Measurements from ENCODE around the gene GREB1.
"Not testable (repeated sequence)": the region's sequence is repeated elsewhere in the genome, so short reads cannot be mapped to it uniquely, and the experiment has no call there.

The GREB1 gene

GRCh38 chr2:11649093-11649492 is 115.2 kb downstream of the GREB1 start:
- Mint-ChIP-seq H3K27ac (no peak overlapping the region), H3K9me3 (ENCODE audit: low read depth) (no peaks in the 10 kb centered on the region), H3K4me1 (ENCODE audit: low read depth) (no peaks in the 10 kb centered on the region), H3K27me3 (peaks cover 2% of the 10 kb centered on the region), H3K36me3 (no peaks in the 10 kb centered on the region), H3K4me3 (no peak overlapping the region)

- Mint-ChIP-seq H3K9me3 (ENCODE audit: low read depth) (no peaks in the 10 kb centered on the region), H3K27me3 (peaks cover 4% of the 10 kb centered on the region), H3K4me3 (no peak overlapping the region), H3K27ac (no peak overlapping the region), H3K36me3 (no peaks in the 10 kb centered on the region), H3K4me1 (ENCODE audit: low read depth) (no peaks in the 10 kb centered on the region)
Measured at GRCh38 chr2:11651856-11652548, 118.2 kb downstream of the GREB1 start.

GRCh38 chr2:11652553-11652952 is 118.7 kb downstream of the GREB1 start:
- no peaks in the 10 kb centered on the region for H3K9me3 Mint-ChIP-seq (ENCODE audit: low read depth)
- H3K27ac Mint-ChIP-seq = no peak overlapping the region
- H3K36me3 Mint-ChIP-seq = no peaks in the 10 kb centered on the region
- no peak overlapping the region for H3K4me3 Mint-ChIP-seq
- H3K4me1 Mint-ChIP-seq (ENCODE audit: low read depth) = no peaks in the 10 kb centered on the region
- H3K27me3 Mint-ChIP-seq = peaks cover 4% of the 10 kb centered on the region

- no peaks in the 10 kb centered on the region for H3K9me3 Mint-ChIP-seq (ENCODE audit: low read depth)
- no peaks in the 10 kb centered on the region for H3K4me1 Mint-ChIP-seq (ENCODE audit: low read depth)
- no peak overlapping the region for H3K27ac Mint-ChIP-seq
- H3K36me3 Mint-ChIP-seq = no peaks in the 10 kb centered on the region
- H3K4me3 Mint-ChIP-seq = no peak overlapping the region
- H3K27me3 Mint-ChIP-seq = peaks cover 2% of the 10 kb centered on the region
Measured at GRCh38 chr2:11655495-11655894, 121.7 kb downstream of the GREB1 start.

- Mint-ChIP-seq H3K4me3 (no peak overlapping the region), H3K9me3 (ENCODE audit: low read depth) (no peaks in the 10 kb centered on the region), H3K27me3 (peaks cover 4% of the 10 kb centered on the region), H3K27ac (no peak overlapping the region), H3K4me1 (ENCODE audit: low read depth) (no peaks in the 10 kb centered on the region), H3K36me3 (no peaks in the 10 kb centered on the region)
Measured at GRCh38 chr2:11656252-11656651, 122.4 kb downstream of the GREB1 start.

- Mint-ChIP-seq H3K36me3 (no peaks in the 10 kb centered on the region), H3K9me3 (ENCODE audit: low read depth) (no peaks in the 10 kb centered on the region), H3K4me1 (ENCODE audit: low read depth) (no peaks in the 10 kb centered on the region), H3K27ac (no peak overlapping the region), H3K27me3 (peaks cover 5% of the 10 kb centered on the region), H3K4me3 (no peak overlapping the region)
Measured at GRCh38 chr2:11656671-11657101, 122.8 kb downstream of the GREB1 start.

GRCh38 chr2:11657195-11657594 is 123.3 kb downstream of the GREB1 start:
- Mint-ChIP-seq H3K36me3 (peaks cover 2% of the 10 kb centered on the region), H3K4me3 (no peak overlapping the region), H3K27me3 (peaks cover 7% of the 10 kb centered on the region), H3K4me1 (ENCODE audit: low read depth) (no peaks in the 10 kb centered on the region), H3K27ac (no peak overlapping the region), H3K9me3 (ENCODE audit: low read depth) (no peaks in the 10 kb centered on the region)

GRCh38 chr2:11657646-11658045 is 123.8 kb downstream of the GREB1 start:
- no peak overlapping the region for H3K27ac Mint-ChIP-seq
- no peaks in the 10 kb centered on the region for H3K4me1 Mint-ChIP-seq (ENCODE audit: low read depth)
- H3K27me3 Mint-ChIP-seq = peaks cover 7% of the 10 kb centered on the region
- no peaks in the 10 kb centered on the region for H3K9me3 Mint-ChIP-seq (ENCODE audit: low read depth)
- H3K36me3 Mint-ChIP-seq = peaks cover 2% of the 10 kb centered on the region
- H3K4me3 Mint-ChIP-seq = no peak overlapping the region

GRCh38 chr2:11658208-11659114 is 124.6 kb downstream of the GREB1 start:
- H3K4me1 Mint-ChIP-seq (ENCODE audit: low read depth) = no peaks in the 10 kb centered on the region
- H3K27ac Mint-ChIP-seq = no peak overlapping the region
- no peaks in the 10 kb centered on the region for H3K9me3 Mint-ChIP-seq (ENCODE audit: low read depth)
- peaks cover 2% of the 10 kb centered on the region for H3K36me3 Mint-ChIP-seq
- H3K4me3 Mint-ChIP-seq = no peak overlapping the region
- H3K27me3 Mint-ChIP-seq = peaks cover 7% of the 10 kb centered on the region

- H3K36me3 Mint-ChIP-seq = peaks cover 2% of the 10 kb centered on the region
- H3K9me3 Mint-ChIP-seq (ENCODE audit: low read depth) = no peaks in the 10 kb centered on the region
- H3K4me3 Mint-ChIP-seq = no peak overlapping the region
- no peaks in the 10 kb centered on the region for H3K4me1 Mint-ChIP-seq (ENCODE audit: low read depth)
- no peak overlapping the region for H3K27ac Mint-ChIP-seq
- H3K27me3 Mint-ChIP-seq = peaks cover 7% of the 10 kb centered on the region
Measured at GRCh38 chr2:11659115-11659475, 125.2 kb downstream of the GREB1 start.

GRCh38 chr2:11659851-11660250 is 126.0 kb downstream of the GREB1 start:
- Mint-ChIP-seq H3K27ac (no peak overlapping the region), H3K9me3 (ENCODE audit: low read depth) (no peaks in the 10 kb centered on the region), H3K4me1 (ENCODE audit: low read depth) (no peaks in the 10 kb centered on the region), H3K36me3 (peaks cover 2% of the 10 kb centered on the region), H3K4me3 (no peak overlapping the region), H3K27me3 (peaks cover 9% of the 10 kb centered on the region)

- not testable (repeated sequence) for H3K9me3 Mint-ChIP-seq (ENCODE audit: low read depth); H3K4me3 Mint-ChIP-seq; H3K36me3 Mint-ChIP-seq; H3K27ac Mint-ChIP-seq; H3K4me1 Mint-ChIP-seq (ENCODE audit: low read depth)
- H3K27me3 Mint-ChIP-seq = peaks cover 12% of the 10 kb centered on the region
Measured at GRCh38 chr2:11660396-11660795, 126.6 kb downstream of the GREB1 start.

- Mint-ChIP-seq H3K4me1 (ENCODE audit: low read depth) (no peaks in the 10 kb centered on the region), H3K36me3 (peaks cover 2% of the 10 kb centered on the region), H3K27ac (no peak overlapping the region), H3K27me3 (peaks cover 12% of the 10 kb centered on the region), H3K9me3 (ENCODE audit: low read depth) (no peaks in the 10 kb centered on the region), H3K4me3 (no peak overlapping the region)
Measured at GRCh38 chr2:11661891-11662435, 128.1 kb downstream of the GREB1 start.

- no peaks in the 10 kb centered on the region for H3K4me1 Mint-ChIP-seq (ENCODE audit: low read depth)
- H3K4me3 Mint-ChIP-seq = no peak overlapping the region
- peaks cover 2% of the 10 kb centered on the region for H3K36me3 Mint-ChIP-seq
- no peaks in the 10 kb centered on the region for H3K9me3 Mint-ChIP-seq (ENCODE audit: low read depth)
- no peak overlapping the region for H3K27ac Mint-ChIP-seq
- H3K27me3 Mint-ChIP-seq = peaks cover 15% of the 10 kb centered on the region
Measured at GRCh38 chr2:11662882-11663281, 129.0 kb downstream of the GREB1 start.

- Mint-ChIP-seq H3K36me3 (peaks cover 2% of the 10 kb centered on the region), H3K27ac (no peak overlapping the region), H3K9me3 (ENCODE audit: low read depth) (no peaks in the 10 kb centered on the region), H3K4me1 (ENCODE audit: low read depth) (no peaks in the 10 kb centered on the region), H3K4me3 (no peak overlapping the region), H3K27me3 (peaks cover 16% of the 10 kb centered on the region)
Measured at GRCh38 chr2:11663427-11663826, 129.6 kb downstream of the GREB1 start.

Measured in activated naive CD8-positive, alpha-beta T cell (primary cell).